ENCODE measurements around the gene SLC4A3. TPM values are rescaled to one million over a fixed set of nuclear protein-coding genes. Genes with fewer than 3 reads are reported as not detected.

SLC4A3 gene
- total and polyA plus RNA-seq, 2 of the 8 experiments (the other 6 are each of a cell fraction or from before 2014, with no cell fraction given) = 4.8 to 7.4 TPM

- H2BK5ac ChIP-seq (ENCODE audit: low read depth, low read length) = no peak overlapping the region
- no peak overlapping the region for H3K9ac ChIP-seq (replicated peaks in 1 of 4; ENCODE audit: extremely low read depth in 1 of 4, low read depth in 3 of 4, low read length in 3 of 4)
- H3K56ac ChIP-seq (replicated peaks; ENCODE audit: insufficient read length, low read depth, low read length) = no peak overlapping the region
- DNase-seq (ENCODE audit: low read depth in 1 of 2, low spot score in 2 of 2) = no peak
- H2BK15ac ChIP-seq (ENCODE audit: low read length) = no peak overlapping the region
- H3K23me2 ChIP-seq (ENCODE audit: low read depth, low read length) = no peaks in the 10 kb centered on the region
- no peak overlapping the region for H2BK120ac ChIP-seq (replicated peaks; ENCODE audit: low read depth, low read length)
- H3K4me3 ChIP-seq (ENCODE audit: extremely low read depth in 1 of 4, insufficient read depth in 2 of 4, low read depth in 3 of 4, low read length in 4 of 4) = no peak overlapping the region
- no peak overlapping the region for H2BK12ac ChIP-seq (ENCODE audit: low read depth, low read length)
- WGBS, 2 experiments (ENCODE audit: extremely low coverage in 1 of 2, insufficient coverage in 1 of 2, insufficient read length in 1 of 2, insufficient replicate concordance in 2 of 2, low coverage in 1 of 2, low lambda C conversion rate in 2 of 2, missing lambda C conversion rate in 1 of 2) = 94% methylated on average over 11 of the region's 11 CpGs; no CpG with 5 or more reads in 1 of the 2 experiments
- H3K79me1 ChIP-seq (ENCODE audit: low read depth, low read length) = no peaks in the 10 kb centered on the region; the same call in 1 of the 2 replicates
- no peak overlapping the region for H3K14ac ChIP-seq (ENCODE audit: insufficient read length)
- no peak overlapping the region for H3K23ac ChIP-seq (ENCODE audit: insufficient read length)
- H4K5ac ChIP-seq (ENCODE audit: insufficient read length, low read depth, low read length) = no peak overlapping the region
- no peak overlapping the region for H3K4me2 ChIP-seq (ENCODE audit: insufficient read depth in 1 of 2, low read depth in 2 of 2, low read length in 2 of 2)
- POLR2A ChIA-PET (ENCODE audit: partially characterized antibody) = no interaction called here
- no peak overlapping the region for H2AK5ac ChIP-seq (ENCODE audit: low read depth, low read length)
- no peaks in the 10 kb centered on the region; a peak in 1 of 7 replicates for H3K4me1 ChIP-seq (replicated peaks in 1 of 4; ENCODE audit: control insufficient read depth in 3 of 4, insufficient read depth in 4 of 4, low read length in 3 of 4)
- H2AFZ ChIP-seq (ENCODE audit: low read length) = no peak overlapping the region
- peaks cover 0 to 6% (median 0%) of the 10 kb centered on the region in 4 experiments; a peak in 5 of 8 replicates for H3K36me3 ChIP-seq (ENCODE audit: control insufficient read depth in 2 of 4, insufficient read depth in 4 of 4, low read length in 3 of 4)
- H3K18ac ChIP-seq (ENCODE audit: extremely low read depth, low read length) = no peak overlapping the region
- no peak overlapping the region for H2BK20ac ChIP-seq (ENCODE audit: low read length)
- H4K91ac ChIP-seq (replicated peaks; ENCODE audit: insufficient read length, low read length) = no peak overlapping the region
- no peak overlapping the region for H3K4ac ChIP-seq (replicated peaks; ENCODE audit: insufficient read length, low read depth, low read length)
- H3K79me2 ChIP-seq (ENCODE audit: control insufficient read depth in 1 of 2, insufficient read depth in 2 of 2, low read length in 2 of 2) = no peaks in the 10 kb centered on the region
- no peak overlapping the region for H4K8ac ChIP-seq (ENCODE audit: extremely low read depth, insufficient read depth, low read length)
- no peak overlapping the region for H3K27ac ChIP-seq (ENCODE audit: low read depth, low read length)
- H4K20me1 ChIP-seq (replicated peaks in 1 of 2; ENCODE audit: control insufficient read depth in 1 of 2, insufficient read depth in 2 of 2, low read length in 2 of 2) = peaks cover 0 to 3% of the 10 kb centered on the region in 2 experiments
- CTCF ChIA-PET (ENCODE audit: partially characterized antibody) = interaction anchor here (1.2 to 18.7 kb wide), 3 partner anchors 22 to 74 kb away, joined by 4 to 356 read pairs (median 11); partner anchors contain the start of gene SLC4A3
- no peaks in the 10 kb centered on the region for H3K27me3 ChIP-seq (replicated peaks in 1 of 4; ENCODE audit: control insufficient read depth in 3 of 4, extremely low read depth in 1 of 4, insufficient read depth in 3 of 4, low read length in 3 of 4)
- no peaks in the 10 kb centered on the region for H3K9me3 ChIP-seq (ENCODE audit: insufficient read depth in 2 of 2, low read depth in 1 of 2, low read length in 1 of 2)
- no peak for FAIRE-seq
- TF ChIP-seq TBP (IDR thresholded peaks at IDR 0.05; ENCODE audit: low read depth, low read length) = no peak
- no peak for TF ChIP-seq HDAC2 (IDR thresholded peaks at IDR 0.05; ENCODE audit: borderline replicate concordance in 1 of 2, low read depth in 2 of 2, low read length in 2 of 2)
- no peak for TF ChIP-seq BCL11A (IDR thresholded peaks at IDR 0.05; ENCODE audit: low read depth in 2 of 2, low read length in 2 of 2)
- TF ChIP-seq CBX8 (IDR thresholded peaks at IDR 0.05; ENCODE audit: borderline replicate concordance, low read depth, low read length) = no peak
- TF ChIP-seq POLR2AphosphoS5 (IDR thresholded peaks at IDR 0.05; ENCODE audit: low read depth, low read length) = no peak
- TF ChIP-seq E2F6 (IDR thresholded peaks at IDR 0.05) = no peak
- TF ChIP-seq SIX5 (IDR thresholded peaks at IDR 0.05; ENCODE audit: low read depth, low read length) = no peak
- TF ChIP-seq EZH2 (IDR thresholded peaks at IDR 0.05; ENCODE audit: low read depth, low read length, severe bottlenecking) = no peak
- no peak for TF ChIP-seq TEAD4 (IDR thresholded peaks at IDR 0.05; ENCODE audit: low read depth, low read length)
- no peak for TF ChIP-seq KDM5A (IDR thresholded peaks at IDR 0.05; ENCODE audit: low read length)
- TF ChIP-seq MAX (IDR thresholded peaks at IDR 0.05) = no peak
- TF ChIP-seq ASH2L (IDR thresholded peaks at IDR 0.05; ENCODE audit: low read length) = no peak
Observed at GRCh38 chr2:219614076-219614860, 13.2 kb upstream of the SLC4A3 start.
